ENCODE results near the gene MAGI3.

MAGI3 gene

DNA sequence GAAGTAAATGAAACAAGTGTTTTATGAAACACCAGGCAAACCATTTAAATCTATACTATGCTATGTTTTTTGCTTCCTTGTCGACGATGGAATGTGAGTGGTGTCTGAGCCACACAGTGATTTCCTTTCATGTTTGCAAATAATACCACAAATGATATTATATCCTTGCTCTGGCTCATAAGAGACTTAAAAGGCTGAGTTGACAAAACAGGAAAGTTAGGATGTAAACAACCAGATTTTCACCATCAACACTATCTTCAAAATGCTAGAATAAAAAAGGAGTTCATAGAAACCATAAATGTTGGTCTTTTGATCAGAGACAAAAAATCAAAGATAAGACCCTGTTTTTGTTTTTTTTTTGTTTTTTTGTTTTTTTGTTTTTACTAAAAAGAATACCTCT is 17.8 kb upstream of the MAGI3 start:
- ChIA-PET POLR2A (no interaction called here), CTCF (no interaction called here)
- DNase-seq (ENCODE audit: extremely low spot score): no peak
- TF ChIP-seq, protein P1, sequence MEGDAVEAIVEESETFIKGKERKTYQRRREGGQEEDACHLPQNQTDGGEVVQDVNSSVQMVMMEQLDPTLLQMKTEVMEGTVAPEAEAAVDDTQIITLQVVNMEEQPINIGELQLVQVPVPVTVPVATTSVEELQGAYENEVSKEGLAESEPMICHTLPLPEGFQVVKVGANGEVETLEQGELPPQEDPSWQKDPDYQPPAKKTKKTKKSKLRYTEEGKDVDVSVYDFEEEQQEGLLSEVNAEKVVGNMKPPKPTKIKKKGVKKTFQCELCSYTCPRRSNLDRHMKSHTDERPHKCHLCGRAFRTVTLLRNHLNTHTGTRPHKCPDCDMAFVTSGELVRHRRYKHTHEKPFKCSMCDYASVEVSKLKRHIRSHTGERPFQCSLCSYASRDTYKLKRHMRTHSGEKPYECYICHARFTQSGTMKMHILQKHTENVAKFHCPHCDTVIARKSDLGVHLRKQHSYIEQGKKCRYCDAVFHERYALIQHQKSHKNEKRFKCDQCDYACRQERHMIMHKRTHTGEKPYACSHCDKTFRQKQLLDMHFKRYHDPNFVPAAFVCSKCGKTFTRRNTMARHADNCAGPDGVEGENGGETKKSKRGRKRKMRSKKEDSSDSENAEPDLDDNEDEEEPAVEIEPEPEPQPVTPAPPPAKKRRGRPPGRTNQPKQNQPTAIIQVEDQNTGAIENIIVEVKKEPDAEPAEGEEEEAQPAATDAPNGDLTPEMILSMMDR (IDR thresholded peaks at IDR 0.05; ENCODE audit: control extremely low read depth, extremely low read depth, low read depth, missing control alignments): no peak

DNA sequence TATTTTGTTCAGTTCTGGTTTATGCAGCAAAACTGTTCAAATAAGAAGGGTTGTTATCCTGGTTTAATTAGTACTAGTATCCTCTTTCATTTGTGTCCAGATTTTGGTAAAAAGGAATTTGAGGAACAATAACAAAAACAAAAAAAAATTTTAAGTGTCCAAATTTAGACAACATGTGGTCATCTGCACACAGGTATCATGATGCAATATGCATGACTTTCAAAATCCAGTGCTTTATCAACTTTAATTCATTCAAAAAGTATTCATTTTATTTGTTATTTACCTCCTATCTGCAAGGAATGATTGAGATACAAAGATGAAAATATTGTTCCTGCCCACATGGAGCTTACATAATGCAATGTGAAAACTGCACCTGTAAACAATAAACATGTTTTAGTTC is 16.7 kb upstream of the MAGI3 start:
- POLR2A ChIA-PET: no interaction called here
- DNase-seq (ENCODE audit: extremely low spot score): no peak
- TF ChIP-seq, protein P1 (IDR thresholded peaks at IDR 0.05; ENCODE audit: control extremely low read depth, extremely low read depth, low read depth, missing control alignments): no peak
- CTCF ChIA-PET: no interaction called here

DNA sequence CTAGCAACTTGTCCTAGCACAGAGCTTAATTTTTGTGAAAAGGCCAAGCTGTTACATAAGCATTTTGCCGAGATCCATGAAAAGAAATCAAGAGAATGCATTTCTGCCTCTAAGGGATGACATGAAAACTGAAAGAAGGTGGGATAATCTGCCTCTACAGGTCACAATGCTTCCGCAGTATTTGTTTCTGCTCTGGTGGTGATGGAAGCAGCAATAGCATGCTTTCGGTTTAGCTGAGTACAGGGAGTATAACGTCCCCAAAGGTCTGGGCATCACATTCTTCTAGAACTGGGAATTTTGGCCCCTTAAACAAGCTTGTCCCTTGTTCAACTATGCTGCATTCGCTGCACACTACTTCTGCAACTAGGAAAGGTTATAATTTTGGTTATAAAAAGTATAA is 14.4 kb upstream of the MAGI3 start:
- ChIA-PET CTCF (interaction anchor here (1.0 kb wide), 1 partner anchor 44 kb away, joined by 3 read pairs; no protein-coding TSS in a partner anchor), POLR2A (no interaction called here)
- no peak for DNase-seq (ENCODE audit: extremely low spot score)
- TF ChIP-seq, protein P1 (IDR thresholded peaks at IDR 0.05; ENCODE audit: control extremely low read depth, extremely low read depth, low read depth, missing control alignments): no peak

DNA sequence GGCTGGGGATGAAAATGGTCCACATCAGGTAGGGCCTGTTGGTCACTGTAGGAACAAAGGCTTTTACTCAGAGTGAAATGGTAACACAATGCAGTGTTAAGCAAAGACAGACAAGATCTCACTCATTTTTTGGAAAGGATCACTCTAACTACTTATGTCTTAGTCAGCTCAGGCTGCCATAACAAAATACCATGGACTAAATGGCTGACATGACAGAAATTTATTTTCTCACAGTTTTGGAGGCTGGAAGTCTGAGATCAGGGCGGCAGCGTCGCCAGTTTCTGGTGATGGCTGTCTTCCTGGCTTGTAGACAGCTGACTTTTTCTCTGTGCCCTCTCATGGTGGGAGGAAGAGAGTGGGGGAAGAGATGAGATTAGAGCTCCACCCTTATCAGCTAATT is 10.2 kb upstream of the MAGI3 start:
- no peak for DNase-seq (ENCODE audit: extremely low spot score)
- CTCF ChIA-PET: no interaction called here
- TF ChIP-seq, protein P1 (IDR thresholded peaks at IDR 0.05; ENCODE audit: control extremely low read depth, extremely low read depth, low read depth, missing control alignments): no peak
- POLR2A ChIA-PET: no interaction called here

DNA sequence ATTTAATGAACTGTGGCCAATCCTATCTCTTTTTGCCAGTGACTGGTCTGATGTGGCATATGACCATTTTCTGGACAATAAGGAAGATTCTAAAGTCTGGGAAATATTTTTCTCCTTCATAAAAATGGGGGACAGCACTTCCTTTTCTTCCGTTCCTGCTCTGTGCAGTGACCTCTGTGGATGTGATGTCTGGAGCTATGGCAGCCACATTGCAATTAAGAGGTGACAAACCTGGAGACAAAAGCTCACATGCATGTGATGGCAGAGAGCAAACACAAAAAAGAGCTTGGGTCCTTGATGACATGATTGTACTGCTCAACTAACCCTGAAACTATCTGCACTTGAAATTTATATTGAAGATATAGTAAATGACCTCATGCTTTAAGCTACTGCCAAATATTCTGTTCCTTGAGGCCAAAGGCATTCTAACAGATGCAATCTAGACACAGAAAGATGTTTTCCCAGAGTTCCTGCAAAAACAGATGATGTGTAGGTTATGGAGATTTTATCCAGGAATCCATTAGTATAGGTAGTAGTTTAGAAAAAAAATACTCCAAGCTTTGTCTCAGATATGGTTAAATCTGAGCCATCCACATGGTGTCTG is 2.2 kb upstream of the MAGI3 start:
- TF ChIP-seq, protein P1 (IDR thresholded peaks at IDR 0.05; ENCODE audit: control extremely low read depth, extremely low read depth, low read depth, missing control alignments): no peak
- POLR2A ChIA-PET: no interaction called here
- CTCF ChIA-PET: interaction anchor here (0.9 to 1.6 kb wide), 5 partner anchors 9 to 959 kb away, joined by 3 to 5 read pairs (median 3); no protein-coding TSS in a partner anchor
- DNase-seq (ENCODE audit: extremely low spot score): no peak

DNA sequence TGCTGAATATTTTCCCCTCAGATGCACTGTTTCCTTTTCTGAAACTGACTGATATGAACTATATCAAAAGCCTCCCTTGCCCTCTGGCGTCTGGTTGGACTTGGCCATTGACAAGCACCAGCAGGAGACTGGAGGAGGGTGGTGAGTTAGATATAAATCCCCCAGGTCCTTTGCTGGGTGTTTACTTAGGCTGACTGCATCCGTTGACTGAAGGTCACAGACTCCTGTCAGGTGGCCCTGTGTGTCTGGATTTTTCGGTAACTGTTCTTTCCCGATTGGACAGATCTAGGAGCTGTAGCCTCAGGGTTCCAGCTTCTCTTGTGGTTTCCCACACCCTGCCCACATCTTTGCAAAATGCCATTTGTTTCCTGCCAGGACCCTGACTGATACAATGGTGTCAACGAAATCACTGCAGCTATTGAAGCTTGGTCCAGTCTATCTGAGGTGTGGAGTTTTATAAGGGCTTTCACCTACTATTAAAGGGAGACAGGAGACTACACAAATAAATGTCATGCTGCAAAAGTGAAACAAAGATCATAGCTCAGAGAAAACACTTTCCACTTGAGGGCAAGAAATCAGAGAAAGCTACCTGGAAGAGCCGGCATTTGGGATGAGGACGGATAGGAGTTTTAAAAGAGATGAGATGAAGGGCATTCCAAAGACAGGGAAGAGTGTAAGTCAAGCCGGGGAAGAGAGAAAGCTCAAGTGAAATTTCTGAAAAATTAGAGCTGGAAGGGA is 1.5 kb upstream of the MAGI3 start:
- TF ChIP-seq, protein P1 (IDR thresholded peaks at IDR 0.05; ENCODE audit: control extremely low read depth, extremely low read depth, low read depth, missing control alignments): no peak
- ChIA-PET CTCF (interaction anchor here (1.2 to 1.6 kb wide), 3 partner anchors 36 to 958 kb away, joined by 3 to 5 read pairs (median 3); no protein-coding TSS in a partner anchor), POLR2A (no interaction called here)
- no peak for DNase-seq (ENCODE audit: extremely low spot score)

Data from GM10248 (cell line).